SK-N-MC (cell line): ENCODE measurements around the gene SLC35F1.

Experiments
- DNase-seq: peaks from one replicate; pipeline ENCODE4 v3.0.0-alpha.2; 2011; ENCODE audit warnings: low read depth, low spot score
- H3K27ac ChIP-seq: fragments of 200-600 bp; sonication (generic); 2 replicates; pipeline ENCODE4 v1.5.1; 2016; ENCODE audit warnings: mixed run types
- H3K36me3 ChIP-seq: fragments of 200-600 bp; sonication (generic); 2 replicates; pipeline ENCODE4 v1.6.1; 2017; ENCODE audit warnings: antibody characterized with exemption, low read length, mixed read lengths; ENCODE audit not compliant: insufficient read depth
- H3K4me3 ChIP-seq: fragments of 200-600 bp; sonication (generic); 2 replicates; pipeline ENCODE4 v1.5.1; 2016
- H3K9ac ChIP-seq: fragments of 200-600 bp; sonication (generic); 2 replicates; pipeline ENCODE4 v1.8.0; 2017; ENCODE audit warnings: mixed run types, mixed read lengths; ENCODE audit not compliant: insufficient read length
- H3K9me3 ChIP-seq: fragments of 200-600 bp; sonication (generic); 2 replicates; pipeline ENCODE4 v1.6.1; 2017; ENCODE audit warnings: low read depth, mild to moderate bottlenecking, antibody characterized with exemption, low read length, moderate library complexity, mixed read lengths
- EZH2 ChIP-seq: fragments of 200-600 bp; sonication (generic); IDR thresholded peaks from one replicate; pipeline ENCODE4 v1.6.1; 2017; ENCODE audit warnings: antibody characterized with exemption
- FOXP2 ChIP-seq: optimal IDR thresholded peaks from 2 replicates; pipeline ENCODE3; 2011; ENCODE audit warnings: mild to moderate bottlenecking, moderate library complexity; ENCODE audit not compliant: insufficient read depth; ENCODE audit errors: extremely low read length, control extremely low read depth
- POLR2AphosphoS5 ChIP-seq: IDR thresholded peaks from 2 replicates; pipeline ENCODE4 v1.6.1; 2012; ENCODE audit warnings: mild to moderate bottlenecking, low read depth, low read length, borderline replicate concordance

SLC35F1 gene

GRCh38 chr6:118100717-118101116, 193.7 kb downstream of the SLC35F1 start:
- TF ChIP-seq FOXP2 (no peak), EZH2 (no peak), POLR2AphosphoS5 (no peak)
- Histone ChIP-seq H3K27ac (no peak overlapping the region), H3K36me3 (no peaks in the 10 kb centered on the region), H3K4me3 (no peak overlapping the region), H3K9me3 (no peaks in the 10 kb centered on the region), H3K9ac (no peak overlapping the region)
- DNase-seq: no peak

- H3K9me3 ChIP-seq: no peaks in the 10 kb centered on the region
- no peak overlapping the region for H3K27ac ChIP-seq
- no peaks in the 10 kb centered on the region for H3K36me3 ChIP-seq
- TF ChIP-seq POLR2AphosphoS5: no peak
- no peak for TF ChIP-seq EZH2
- TF ChIP-seq FOXP2: no peak
- no peak overlapping the region for H3K4me3 ChIP-seq
- no peak overlapping the region for H3K9ac ChIP-seq
- no peak for DNase-seq
These were observed 194.2 kb downstream of the SLC35F1 start for GRCh38 chr6:118101220-118101619.

GRCh38 chr6:118101831-118102345, 194.8 kb downstream of the SLC35F1 start:
- DNase-seq: peak; percentile 6
- no peak for TF ChIP-seq EZH2
- no peak for TF ChIP-seq POLR2AphosphoS5
- no peak for TF ChIP-seq FOXP2
- Histone ChIP-seq H3K9me3 (no peaks in the 10 kb centered on the region), H3K9ac (no peak overlapping the region), H3K4me3 (no peak overlapping the region), H3K27ac (no peak overlapping the region), H3K36me3 (no peaks in the 10 kb centered on the region)

- no peak for DNase-seq
- Histone ChIP-seq H3K9ac (no peak overlapping the region), H3K9me3 (no peaks in the 10 kb centered on the region), H3K27ac (no peak overlapping the region), H3K36me3 (no peaks in the 10 kb centered on the region), H3K4me3 (no peak overlapping the region)
- TF ChIP-seq EZH2 (no peak), FOXP2 (no peak), POLR2AphosphoS5 (no peak)
These were observed 195.3 kb downstream of the SLC35F1 start for GRCh38 chr6:118102401-118102800.

GRCh38 chr6:118103381-118104146, 196.5 kb downstream of the SLC35F1 start:
- Histone ChIP-seq H3K27ac (no peak overlapping the region), H3K9me3 (no peaks in the 10 kb centered on the region), H3K36me3 (no peaks in the 10 kb centered on the region), H3K4me3 (no peak overlapping the region), H3K9ac (no peak overlapping the region)
- TF ChIP-seq FOXP2 (no peak), EZH2 (no peak), POLR2AphosphoS5 (no peak)
- no peak for DNase-seq

- TF ChIP-seq EZH2 (no peak), FOXP2 (no peak), POLR2AphosphoS5 (no peak)
- no peak for DNase-seq
- Histone ChIP-seq H3K27ac (no peak overlapping the region), H3K36me3 (no peaks in the 10 kb centered on the region), H3K9ac (no peak overlapping the region), H3K4me3 (no peak overlapping the region), H3K9me3 (no peaks in the 10 kb centered on the region)
These were observed 215.2 kb downstream of the SLC35F1 start for GRCh38 chr6:118122161-118122725.

- H3K4me3 ChIP-seq: no peak overlapping the region
- H3K27ac ChIP-seq: no peak overlapping the region
- TF ChIP-seq EZH2 (no peak), POLR2AphosphoS5 (no peak), FOXP2 (no peak)
- DNase-seq: no peak
- no peak overlapping the region for H3K9ac ChIP-seq
- H3K36me3 ChIP-seq: no peaks in the 10 kb centered on the region
- no peaks in the 10 kb centered on the region for H3K9me3 ChIP-seq
These were observed 215.7 kb downstream of the SLC35F1 start for GRCh38 chr6:118122801-118123200.

GRCh38 chr6:118123503-118124037, 216.5 kb downstream of the SLC35F1 start:
- DNase-seq: no peak
- Histone ChIP-seq H3K9me3 (no peaks in the 10 kb centered on the region), H3K9ac (no peak overlapping the region), H3K27ac (no peak overlapping the region), H3K4me3 (no peak overlapping the region), H3K36me3 (no peaks in the 10 kb centered on the region)
- TF ChIP-seq POLR2AphosphoS5 (no peak), EZH2 (no peak), FOXP2 (no peak)

- TF ChIP-seq EZH2: no peak
- TF ChIP-seq POLR2AphosphoS5: no peak
- TF ChIP-seq FOXP2: no peak
- DNase-seq: no peak
- no peaks in the 10 kb centered on the region for H3K36me3 ChIP-seq
- no peak overlapping the region for H3K27ac ChIP-seq
- H3K9me3 ChIP-seq: no peaks in the 10 kb centered on the region
- H3K9ac ChIP-seq: no peak overlapping the region
- H3K4me3 ChIP-seq: no peak overlapping the region
These were observed 217.8 kb downstream of the SLC35F1 start for GRCh38 chr6:118124851-118125250.
